Thyroid gland (tissue), 4 donors: ENCODE data around the gene DGKH.

Experiments used
- POLR2A ChIP-seq, 2 donors: fragments of 450-650 bp; IDR thresholded peaks; one replicate each; pipeline ENCODE4 v1.6.1; 2017; ENCODE audit warnings: antibody characterized with exemption in 2 of 2, mild to moderate bottlenecking in 2 of 2, moderate library complexity in 1 of 2
- TF ChIP-seq, protein P1 (sequence below), 6 experiments: fragments of 200-600 bp in 3 of 6; fragments of 450-650 bp in 3 of 6; sonication (generic) in 3 of 6; IDR thresholded peaks; one replicate each; pipeline ENCODE4 v1.5.1; 2016 to 2019; ENCODE audit warnings: antibody characterized with exemption in 6 of 6, mild to moderate bottlenecking in 2 of 6, inconsistent platforms in 1 of 6, moderate library complexity in 1 of 6

- TF ChIP-seq, protein P1, sequence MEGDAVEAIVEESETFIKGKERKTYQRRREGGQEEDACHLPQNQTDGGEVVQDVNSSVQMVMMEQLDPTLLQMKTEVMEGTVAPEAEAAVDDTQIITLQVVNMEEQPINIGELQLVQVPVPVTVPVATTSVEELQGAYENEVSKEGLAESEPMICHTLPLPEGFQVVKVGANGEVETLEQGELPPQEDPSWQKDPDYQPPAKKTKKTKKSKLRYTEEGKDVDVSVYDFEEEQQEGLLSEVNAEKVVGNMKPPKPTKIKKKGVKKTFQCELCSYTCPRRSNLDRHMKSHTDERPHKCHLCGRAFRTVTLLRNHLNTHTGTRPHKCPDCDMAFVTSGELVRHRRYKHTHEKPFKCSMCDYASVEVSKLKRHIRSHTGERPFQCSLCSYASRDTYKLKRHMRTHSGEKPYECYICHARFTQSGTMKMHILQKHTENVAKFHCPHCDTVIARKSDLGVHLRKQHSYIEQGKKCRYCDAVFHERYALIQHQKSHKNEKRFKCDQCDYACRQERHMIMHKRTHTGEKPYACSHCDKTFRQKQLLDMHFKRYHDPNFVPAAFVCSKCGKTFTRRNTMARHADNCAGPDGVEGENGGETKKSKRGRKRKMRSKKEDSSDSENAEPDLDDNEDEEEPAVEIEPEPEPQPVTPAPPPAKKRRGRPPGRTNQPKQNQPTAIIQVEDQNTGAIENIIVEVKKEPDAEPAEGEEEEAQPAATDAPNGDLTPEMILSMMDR (IDR thresholded peaks at IDR 0.05) = no peak
- no peak for TF ChIP-seq POLR2A (IDR thresholded peaks at IDR 0.05)
These were observed 106.8 kb downstream of the DGKH start for GRCh38 chr13:42155251-42155650.
